Stimulated activated CD4-positive, alpha-beta T cell treated with anti-CD3 and anti-CD28 coated beads, Interleukin-15, amount 100 ng/mL, for 1 hour (primary cell): ENCODE results near the gene GALNT18.

Experiments
- DNase-seq, 2 donors: peaks; one replicate each; pipeline ENCODE4 v3.0.0-alpha.2; 2020; ENCODE audit warnings: low read depth in 1 of 2, low spot score in 1 of 2

Gene GALNT18

DNA sequence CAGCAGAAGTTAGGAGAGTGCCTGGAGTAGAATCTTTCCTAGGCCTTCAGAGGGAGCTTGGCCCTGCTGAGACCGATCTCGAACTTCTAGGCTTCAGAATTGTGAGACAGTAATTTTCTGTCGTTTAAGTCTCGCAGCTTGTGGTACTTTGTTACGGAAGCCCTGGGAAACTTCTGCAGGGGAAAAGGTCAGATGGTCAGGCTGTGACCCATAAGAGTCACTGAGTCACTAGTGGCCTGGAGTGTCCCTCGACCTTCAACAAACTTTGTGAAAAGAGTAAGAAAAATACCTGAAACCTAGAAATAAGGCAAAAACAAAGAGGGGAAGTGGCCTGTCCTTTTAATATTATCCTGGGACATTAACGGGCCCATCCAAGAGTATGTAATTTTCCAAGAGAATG is 303.3 kb downstream of the GALNT18 start:
- DNase-seq: no peak

DNA sequence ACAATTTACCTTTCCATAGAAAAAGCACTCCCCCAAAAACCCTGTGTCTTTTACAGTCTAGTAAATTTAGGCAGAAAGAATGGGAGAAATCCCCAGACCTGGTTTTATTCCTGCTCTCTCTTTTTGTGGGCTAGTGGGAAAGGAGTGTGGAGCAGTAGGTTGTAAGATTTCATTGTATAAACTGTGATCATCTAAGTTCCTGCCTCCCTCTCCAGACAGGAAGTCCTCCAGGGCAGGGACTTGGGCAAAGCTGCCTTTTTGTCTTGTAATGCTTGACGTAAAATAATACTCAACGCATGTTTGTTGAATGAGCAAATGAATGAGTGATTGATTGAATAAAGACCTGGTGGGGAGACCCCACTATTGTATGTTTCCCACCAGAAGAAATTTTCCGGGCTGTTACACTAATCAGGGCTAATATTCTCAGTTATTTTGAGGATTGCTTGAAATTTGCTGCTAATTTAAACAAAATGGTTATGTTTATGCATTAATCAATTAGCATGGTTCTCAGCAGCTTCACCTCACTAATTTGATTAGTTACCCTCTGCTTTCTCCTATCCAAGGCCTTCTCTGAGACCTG is 305.1 kb downstream of the GALNT18 start:
- no peak for DNase-seq

DNA sequence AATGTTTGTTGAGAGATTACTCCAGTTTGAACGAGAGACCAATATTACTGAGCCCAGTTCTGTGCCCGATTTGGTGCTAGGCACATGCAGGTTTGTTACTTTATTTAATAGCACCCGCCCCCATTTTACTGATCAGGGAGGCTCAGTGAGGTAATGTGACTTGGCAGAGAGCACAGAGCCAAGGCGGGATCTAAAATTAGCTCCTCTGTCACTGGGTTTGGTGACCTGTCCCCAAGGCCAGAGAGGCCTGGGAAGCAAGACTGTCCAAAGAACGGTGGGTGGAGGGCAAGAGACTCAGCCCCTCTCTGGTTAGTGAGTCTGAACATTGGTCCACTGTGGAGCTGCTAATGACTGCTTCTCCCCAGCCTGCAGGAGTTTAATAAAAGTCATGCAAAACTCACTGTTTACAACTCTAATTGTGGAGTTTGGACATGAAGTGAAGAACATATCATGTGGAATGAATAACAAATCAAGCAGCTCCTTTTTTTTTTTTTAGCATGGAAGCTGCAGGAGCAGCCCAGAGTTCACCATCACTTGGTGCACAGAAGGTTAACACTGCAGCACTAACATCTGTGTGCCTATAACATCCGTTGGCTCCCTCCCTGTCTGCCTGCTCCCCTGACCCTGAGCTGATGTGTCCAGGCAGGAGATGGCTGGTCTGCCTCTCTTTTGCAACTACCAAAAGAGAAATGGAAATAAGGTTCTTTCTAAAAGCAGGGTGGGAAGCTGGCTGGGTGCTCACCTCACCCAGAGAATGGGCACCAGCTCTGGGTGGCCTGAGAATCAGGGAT is 307.7 kb downstream of the GALNT18 start:
- DNase-seq: no peak

DNA sequence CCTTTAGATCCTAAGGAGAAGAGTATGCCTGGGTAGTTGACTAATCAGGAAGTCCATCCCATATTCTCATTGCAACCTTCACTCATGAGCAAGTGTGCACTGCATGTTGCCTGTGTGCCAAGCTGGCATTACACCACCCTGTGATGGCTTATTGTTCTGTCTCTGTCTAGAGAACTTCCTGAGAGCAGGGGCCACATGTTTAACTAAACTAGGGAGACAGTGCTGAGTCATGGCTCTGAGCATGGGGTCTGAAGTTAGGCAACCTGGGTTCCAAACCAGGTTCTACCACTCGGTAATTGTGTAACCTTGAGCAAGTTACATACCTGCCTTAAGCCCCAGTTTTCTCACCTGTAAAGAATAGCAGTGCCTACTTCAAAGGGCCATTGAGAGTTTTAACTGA is 308.4 kb downstream of the GALNT18 start:
- DNase-seq: no peak

DNA sequence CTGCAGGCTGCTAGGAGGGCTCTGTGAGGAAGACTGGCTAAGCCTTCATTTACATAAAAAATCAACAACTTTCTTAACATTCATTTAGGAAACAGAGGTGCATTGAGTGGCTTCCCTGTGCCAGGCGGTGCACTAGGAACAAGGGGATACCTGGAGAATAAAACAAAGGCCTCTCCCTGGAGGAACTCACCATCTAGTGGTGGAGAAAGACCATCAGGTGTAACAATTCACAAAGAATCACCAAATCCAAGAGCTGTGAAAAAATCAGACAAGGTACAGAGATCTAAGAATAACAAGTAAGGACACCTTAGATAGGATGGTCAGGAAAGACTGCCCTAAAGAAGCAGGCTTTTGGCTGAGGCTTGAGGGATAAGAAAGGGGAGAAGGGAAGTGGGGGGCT is 309.1 kb downstream of the GALNT18 start:
- DNase-seq: no peak

DNA sequence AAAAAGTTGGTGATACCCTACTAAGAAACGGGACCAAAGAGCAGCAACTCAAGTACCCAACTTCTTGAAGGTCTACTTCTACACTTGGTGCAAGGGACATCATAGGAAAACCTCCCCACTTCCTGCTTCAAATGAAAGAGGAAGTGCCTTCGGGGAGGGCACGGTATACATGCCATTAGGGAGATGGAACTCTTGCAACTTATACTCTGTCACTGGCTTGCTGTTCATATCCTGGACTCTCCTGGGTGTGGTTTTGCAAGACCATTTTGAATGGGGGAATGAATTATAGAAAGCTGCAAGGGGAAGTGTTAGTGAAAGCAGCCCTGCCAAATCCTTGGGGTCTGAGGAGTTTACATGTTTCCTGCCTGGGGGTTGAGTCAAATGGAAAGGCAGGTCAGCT is 310.6 kb downstream of the GALNT18 start:
- no peak for DNase-seq

DNA sequence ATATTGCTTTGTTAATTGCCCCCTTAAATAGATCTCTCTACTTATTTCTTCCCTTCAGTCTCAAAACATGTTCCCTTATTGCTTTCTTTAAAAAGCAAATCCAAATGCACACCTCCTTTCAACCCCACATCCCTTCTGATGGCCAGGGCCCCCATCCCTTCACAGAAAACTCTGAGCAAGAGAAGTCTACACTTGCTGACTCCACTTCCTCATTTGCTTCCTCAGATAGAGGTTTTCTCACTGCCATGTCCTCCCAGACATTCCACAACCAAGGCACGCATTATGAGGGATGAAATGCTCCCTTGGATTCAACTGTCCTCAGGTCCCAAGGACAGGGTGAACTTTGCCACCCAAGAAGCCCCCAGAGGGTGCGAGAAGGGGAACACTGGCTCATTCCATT is 311.9 kb downstream of the GALNT18 start:
- no peak for DNase-seq

DNA sequence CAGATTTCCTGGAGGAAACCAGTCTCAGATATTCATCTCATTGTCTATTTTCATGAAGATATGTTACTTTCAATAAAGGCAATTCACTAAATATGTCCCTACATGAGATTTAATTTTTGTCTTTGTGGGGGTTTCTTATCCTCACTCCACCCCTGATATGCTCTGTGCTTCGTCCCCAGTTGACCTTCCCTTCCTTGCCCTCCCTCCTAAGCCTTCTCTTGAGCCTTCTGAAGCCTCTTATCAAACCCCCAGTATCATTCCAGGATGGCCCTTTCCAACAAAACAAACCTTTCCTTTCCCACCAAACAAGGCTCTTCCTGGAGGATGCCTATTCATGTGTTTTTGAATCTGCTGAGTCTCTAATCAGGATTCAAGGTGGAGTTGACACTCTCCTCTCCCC is 313.6 kb downstream of the GALNT18 start:
- DNase-seq: no peak

DNA sequence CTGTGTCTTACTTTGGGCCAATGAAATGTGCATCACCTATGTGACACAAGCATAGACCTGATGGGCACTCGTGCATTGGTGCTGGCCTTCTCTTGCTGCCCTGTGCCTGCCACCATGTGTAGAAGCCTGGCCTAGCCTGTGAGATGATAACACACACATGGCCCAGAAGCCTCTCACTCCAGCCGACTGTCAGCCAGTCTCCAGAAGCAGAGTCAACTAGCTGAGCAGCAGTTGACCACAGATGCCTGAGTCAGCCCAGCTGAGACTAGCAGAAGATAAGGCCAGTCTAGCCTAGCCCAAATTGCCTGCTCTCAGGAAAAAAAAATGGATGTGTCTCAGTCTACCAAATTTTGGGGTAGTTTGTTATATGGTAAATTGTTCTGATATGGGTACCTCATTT is 314.9 kb downstream of the GALNT18 start:
- DNase-seq: no peak

DNA sequence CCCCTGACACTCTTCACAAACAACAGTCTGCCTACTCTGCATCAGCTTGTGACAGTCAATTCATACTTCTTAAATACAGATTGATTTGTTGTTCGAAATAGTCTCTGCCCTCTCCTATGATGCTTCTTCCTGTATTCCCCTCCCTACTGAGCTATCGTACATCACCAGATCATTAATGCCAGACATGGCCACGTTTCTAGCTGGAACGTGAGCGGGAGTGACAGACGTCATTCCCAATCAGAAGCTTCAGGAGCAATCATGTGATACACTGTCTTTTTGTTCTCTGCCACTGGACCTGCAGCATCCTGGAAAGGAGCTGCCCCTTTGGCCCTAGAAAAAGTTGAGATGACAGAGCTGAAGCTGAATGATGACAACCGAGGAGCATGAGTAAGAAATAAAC is 317.3 kb downstream of the GALNT18 start:
- no peak for DNase-seq

DNA sequence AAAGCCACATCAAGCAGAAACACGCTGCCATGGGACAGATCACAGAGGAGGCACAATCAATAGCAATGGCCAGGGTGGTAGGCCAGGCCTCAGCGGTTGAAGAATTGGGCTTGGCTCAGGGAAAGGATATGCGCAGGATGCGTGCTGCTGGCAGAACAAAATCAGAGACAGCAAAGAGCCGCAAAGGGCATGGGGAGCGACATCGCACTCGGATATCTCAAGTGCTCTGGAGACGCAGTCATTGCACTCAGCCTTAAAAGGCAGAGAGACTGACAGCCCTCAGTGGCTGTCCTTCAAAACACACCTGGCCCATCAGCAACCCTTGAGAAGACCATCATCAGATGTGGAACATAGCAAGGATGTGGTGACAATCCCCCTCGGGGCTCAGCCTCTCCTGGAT is 319.2 kb downstream of the GALNT18 start:
- DNase-seq: no peak

DNA sequence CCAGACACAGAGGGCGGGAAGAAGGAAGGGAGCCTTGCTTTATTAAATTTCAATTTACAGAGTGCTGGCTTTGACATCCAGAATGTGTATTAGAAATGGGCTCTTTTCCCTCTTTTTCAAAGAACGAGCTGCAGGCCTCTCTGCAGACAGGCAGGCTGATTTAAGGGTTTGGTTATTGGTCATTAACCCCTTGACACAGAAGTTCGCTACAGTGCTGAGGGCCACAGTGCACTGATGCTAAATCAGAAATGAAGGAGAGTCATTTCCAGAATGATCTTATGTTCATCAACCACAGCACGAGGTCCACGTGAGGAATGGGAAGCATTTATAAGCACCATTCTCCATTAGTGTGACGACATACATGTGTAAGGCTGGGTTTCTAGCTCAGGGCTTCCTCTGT is 320.6 kb downstream of the GALNT18 start:
- DNase-seq: no peak

DNA sequence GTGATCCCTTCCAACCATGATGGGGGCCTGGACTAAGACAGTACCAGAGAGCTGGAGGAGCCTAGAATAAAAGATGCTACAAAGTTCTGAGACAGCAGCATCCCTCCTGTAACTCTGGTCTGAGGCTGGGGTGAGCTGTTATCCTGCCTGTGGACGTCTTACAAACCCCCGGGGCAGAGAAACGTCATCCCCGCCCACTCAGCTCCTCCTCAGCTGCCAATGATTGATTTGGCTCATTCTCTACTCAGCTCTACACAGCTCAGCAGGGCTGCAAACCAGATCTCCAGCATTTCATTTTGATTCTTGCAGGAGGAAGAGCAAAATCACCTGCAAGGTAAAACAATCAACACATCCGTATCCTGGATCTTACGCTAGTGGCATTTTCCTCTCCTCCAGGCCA is 324.2 kb downstream of the GALNT18 start:
- DNase-seq: no peak

DNA sequence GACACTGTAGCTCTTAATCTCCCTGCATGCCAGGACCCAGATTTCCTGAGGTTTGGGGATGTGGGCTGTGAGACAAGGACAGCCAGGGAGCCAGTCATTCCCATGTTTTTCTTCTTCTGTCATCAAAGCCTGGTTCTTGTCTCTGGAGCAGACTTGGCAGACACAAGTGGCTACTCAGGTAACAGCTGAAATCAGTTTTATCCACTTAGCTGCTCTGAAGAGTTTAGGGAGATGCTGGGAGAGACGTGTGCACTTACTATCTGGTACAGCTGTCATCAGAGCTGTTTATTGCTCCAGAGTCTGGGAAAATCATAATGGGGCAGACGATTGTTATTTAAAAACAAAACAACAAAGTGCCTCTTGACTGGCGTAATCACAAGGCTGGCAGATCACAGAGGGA is 325.4 kb downstream of the GALNT18 start:
- no peak for DNase-seq

DNA sequence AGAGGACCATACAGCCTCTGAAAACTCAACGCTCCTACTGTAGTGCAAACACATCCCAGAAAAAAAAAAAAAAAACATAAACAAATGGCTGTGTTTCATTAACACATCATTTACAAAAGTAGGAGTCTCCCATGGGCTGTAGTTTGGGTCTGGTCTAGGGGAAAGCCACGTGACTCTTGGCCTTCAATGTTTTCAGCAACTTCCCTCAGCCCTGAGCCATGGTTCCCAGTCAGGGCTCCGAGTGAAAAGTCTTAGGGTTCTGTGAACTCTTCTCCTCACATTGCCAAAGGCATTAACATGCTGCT is 327.3 kb downstream of the GALNT18 start:
- no peak for DNase-seq

DNA sequence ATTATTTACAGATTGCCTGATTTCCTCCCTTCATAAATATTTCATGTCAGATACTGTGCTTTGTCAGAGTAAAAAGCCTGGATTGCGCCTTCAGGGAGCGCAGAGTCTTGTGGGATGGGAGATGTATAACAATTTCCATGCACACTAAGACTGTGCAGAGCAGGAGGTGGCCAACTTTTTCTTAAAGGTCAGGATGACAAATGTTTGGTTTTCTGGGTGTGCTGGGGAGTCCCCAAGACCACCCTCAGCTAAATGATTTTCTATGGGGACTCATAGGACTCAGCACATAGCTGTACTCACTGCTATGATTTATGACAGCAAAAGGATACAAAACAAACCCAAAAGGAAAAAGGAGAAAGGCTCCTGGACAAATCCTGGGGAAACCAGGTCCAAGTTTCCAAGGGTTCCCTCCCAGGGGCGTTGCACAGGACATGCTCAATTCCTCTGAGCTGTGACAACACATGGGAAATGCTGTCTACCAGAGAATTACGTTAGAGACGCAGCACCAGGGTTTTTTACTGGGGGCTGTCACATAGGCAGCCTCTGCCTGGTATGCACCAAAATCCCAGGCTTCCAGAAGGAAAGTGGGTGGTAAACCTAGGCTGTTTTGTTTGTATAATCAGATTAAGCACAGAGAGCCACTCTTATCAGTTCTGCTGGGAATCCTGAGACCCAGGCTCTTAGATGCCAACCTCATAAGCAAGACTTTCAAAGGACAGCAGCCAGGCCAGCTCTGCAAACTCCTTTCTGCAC is 327.8 kb downstream of the GALNT18 start:
- no peak for DNase-seq

DNA sequence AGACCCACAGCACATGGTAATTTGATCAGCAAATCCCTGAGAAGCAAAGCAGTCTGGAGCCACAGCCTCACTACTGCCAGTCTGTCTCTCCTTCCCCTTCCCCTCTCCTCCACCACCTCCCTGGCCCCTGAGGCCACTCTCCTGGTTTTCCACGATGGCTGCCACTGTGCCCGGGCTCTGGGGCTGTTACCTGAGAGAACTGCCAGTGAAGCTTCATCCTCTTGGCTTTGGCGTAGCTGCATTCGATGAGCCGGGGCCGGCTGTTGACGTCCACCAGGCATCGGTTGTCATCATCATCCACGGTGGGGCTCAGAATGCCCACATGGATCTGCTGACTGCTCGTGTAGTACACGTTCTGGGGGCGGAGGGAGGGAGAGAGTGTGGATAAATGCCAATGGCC is 329.0 kb downstream of the GALNT18 start:
- DNase-seq: no peak

DNA sequence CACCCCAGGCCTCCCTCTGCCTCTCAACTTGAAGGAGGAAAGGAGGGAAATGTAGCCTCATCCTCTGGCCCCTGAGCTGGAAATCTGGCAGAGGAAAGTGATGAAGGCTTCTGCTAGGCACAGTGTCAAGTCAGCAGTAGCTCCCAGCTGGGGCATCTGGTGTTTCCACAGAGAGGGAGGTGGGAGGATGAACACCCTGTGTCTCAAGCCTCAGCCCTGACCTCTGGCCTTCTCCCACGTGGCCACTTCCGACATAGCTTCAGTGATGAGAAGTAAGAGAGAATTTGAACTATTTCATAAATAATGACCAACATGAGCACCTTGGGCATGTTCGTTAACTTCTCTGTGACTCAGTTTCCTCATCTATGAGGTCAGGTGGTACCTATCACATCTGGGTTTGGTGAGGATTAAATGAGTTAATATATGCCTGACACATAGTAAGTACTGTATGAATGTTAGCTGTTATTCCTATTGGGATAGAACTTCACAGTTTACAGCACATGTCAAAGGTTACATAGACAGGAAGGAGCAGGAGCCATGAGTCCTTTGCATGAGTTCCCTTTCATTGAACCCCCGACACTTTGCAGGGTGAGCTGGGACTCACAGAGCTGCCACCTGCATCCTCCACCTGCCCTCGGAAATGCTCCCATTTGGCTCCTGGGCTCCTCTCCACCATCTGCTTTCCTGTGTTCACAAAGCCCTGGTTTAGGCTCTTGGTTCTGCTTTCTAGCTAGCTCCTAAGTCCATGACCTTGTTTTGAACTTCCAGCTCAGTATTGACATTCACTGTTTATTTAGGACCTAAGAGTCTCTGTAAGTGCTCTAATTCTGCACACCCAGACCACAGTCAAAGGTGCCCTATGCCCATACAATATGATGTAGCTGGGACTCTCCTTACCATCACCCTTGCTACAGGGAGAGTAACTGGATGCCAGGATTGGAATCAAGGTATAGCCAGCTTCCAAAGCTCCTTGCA is 330.5 kb downstream of the GALNT18 start:
- DNase-seq: no peak

DNA sequence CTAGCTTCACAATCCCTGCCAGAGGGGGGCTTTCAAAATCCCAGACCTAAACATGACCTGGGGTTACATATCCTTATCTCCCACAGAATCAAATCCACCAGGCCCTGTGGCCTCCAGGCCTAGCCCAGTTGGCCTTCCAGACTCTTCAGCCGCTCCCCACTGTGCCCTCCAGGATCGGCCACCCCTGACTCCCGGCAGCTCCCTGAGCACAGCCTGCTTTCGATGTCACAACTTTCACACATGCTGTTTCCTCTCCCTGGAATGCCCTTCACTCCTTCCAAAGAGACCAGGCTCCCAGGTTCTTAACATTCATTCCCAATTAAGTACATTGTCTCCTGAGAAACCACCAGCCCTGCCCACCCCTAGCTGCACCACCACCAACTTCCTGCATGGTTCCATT is 331.5 kb downstream of the GALNT18 start:
- DNase-seq: no peak

DNA sequence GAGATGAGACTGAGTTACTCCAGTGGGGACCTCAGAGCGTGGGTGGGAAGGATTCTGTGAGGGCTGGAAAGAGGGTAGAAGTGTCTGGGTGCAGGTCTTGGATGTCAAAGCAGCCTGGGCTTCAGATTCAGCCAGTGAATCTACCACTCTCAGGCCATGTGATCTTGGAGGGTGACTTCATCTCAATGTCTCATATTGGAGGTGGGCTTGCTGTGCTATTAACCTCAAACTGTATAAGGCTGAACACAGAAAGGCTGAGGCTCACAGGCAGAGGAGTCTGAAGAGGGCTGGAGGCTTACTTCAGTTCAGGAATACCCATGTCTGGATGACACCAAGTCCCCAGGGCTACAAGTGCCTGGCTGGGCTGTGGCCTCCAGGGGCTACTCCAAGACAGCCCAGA is 332.1 kb downstream of the GALNT18 start:
- DNase-seq: no peak

DNA sequence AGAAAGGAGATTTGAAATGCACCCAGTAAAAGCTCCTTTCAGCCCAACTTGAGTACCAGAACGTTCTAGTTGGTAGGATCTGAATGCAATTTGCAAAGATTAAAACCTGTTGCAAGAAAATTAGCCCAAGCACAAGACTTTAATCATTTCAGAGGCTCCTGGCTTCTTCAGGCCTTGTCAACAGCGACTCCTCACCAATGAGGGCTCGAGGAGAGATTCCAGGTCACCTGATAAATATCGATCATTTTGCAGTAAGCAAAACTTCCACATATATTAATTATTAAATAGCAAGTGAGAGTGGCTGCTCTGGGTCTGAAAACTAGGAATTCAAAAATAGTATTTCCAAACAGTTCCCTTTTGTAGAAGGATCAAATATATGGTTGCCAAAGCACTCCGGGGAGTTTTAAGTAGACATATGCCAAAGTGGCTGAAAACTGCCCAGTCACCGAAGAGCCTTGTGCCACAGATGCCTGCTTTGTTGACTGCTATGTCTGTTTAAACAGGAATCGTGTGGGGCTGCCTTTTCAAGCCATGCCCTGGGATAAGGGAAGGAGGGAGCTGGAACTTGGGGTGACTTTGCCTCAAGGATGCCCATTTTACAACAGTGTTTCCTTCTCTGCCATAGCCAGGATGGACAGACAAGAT is 332.7 kb downstream of the GALNT18 start:
- DNase-seq: no peak
